ENCODE results near the gene EOLA2. TPM values are rescaled to one million over a fixed set of nuclear protein-coding genes. Genes with fewer than 3 reads are reported as not detected.
"Not testable (repeated sequence)": the region's sequence is repeated elsewhere in the genome, so short reads cannot be mapped to it uniquely, and the experiment has no call there.

EOLA2 gene
- total RNA-seq, 1 donor from 2014 or later: 53.0 TPM

GRCh38 chrX:149903889-149904748 lies 34.2 kb downstream of the EOLA2 start:
- no peak overlapping the region for H3K27ac Mint-ChIP-seq (ENCODE audit: unreplicated experiment)
- no peak for TF ChIP-seq CTCF (IDR thresholded peaks at IDR 0.05; ENCODE audit: partially characterized antibody, unreplicated experiment)
- H3K27me3 Mint-ChIP-seq (ENCODE audit: unreplicated experiment): no peaks in the 10 kb centered on the region
- no peaks in the 10 kb centered on the region for H3K9me3 Mint-ChIP-seq (ENCODE audit: unreplicated experiment)
- H3K4me3 Mint-ChIP-seq (ENCODE audit: unreplicated experiment): no peak overlapping the region
- H3K4me1 Mint-ChIP-seq (ENCODE audit: low read depth, unreplicated experiment): peaks cover 2% of the 10 kb centered on the region
- H3K36me3 Mint-ChIP-seq (ENCODE audit: unreplicated experiment): no peaks in the 10 kb centered on the region
- DNase-seq: no peak

- DNase-seq: no peak
- Mint-ChIP-seq H3K9me3 (ENCODE audit: unreplicated experiment) (no peaks in the 10 kb centered on the region), H3K27ac (ENCODE audit: unreplicated experiment) (no peak overlapping the region), H3K4me3 (ENCODE audit: unreplicated experiment) (no peak overlapping the region), H3K36me3 (ENCODE audit: unreplicated experiment) (no peaks in the 10 kb centered on the region), H3K27me3 (ENCODE audit: unreplicated experiment) (peaks cover 2% of the 10 kb centered on the region), H3K4me1 (ENCODE audit: low read depth, unreplicated experiment) (no peaks in the 10 kb centered on the region)
- no peak for TF ChIP-seq CTCF (IDR thresholded peaks at IDR 0.05; ENCODE audit: partially characterized antibody, unreplicated experiment)
Measured at GRCh38 chrX:149898554-149898953, 39.7 kb downstream of the EOLA2 start.

GRCh38 chrX:149890828-149891227 lies 47.5 kb downstream of the EOLA2 start:
- H3K36me3 Mint-ChIP-seq (ENCODE audit: unreplicated experiment); DNase-seq; H3K27me3 Mint-ChIP-seq (ENCODE audit: unreplicated experiment); H3K9me3 Mint-ChIP-seq (ENCODE audit: unreplicated experiment); H3K4me3 Mint-ChIP-seq (ENCODE audit: unreplicated experiment); H3K4me1 Mint-ChIP-seq (ENCODE audit: low read depth, unreplicated experiment); H3K27ac Mint-ChIP-seq (ENCODE audit: unreplicated experiment): not testable (repeated sequence)

Other genes starting within 250 kb of the EOLA2 start
- gene MAGEA11, start 226.4 kb downstream of the EOLA2 start, total RNA-seq (ENCODE audit: unreplicated experiment): not detected
- 1.8 TPM for gene HSFX1, start 164.4 kb downstream of the EOLA2 start, total RNA-seq (ENCODE audit: unreplicated experiment)
- gene MAGEA9, start 156.6 kb downstream of the EOLA2 start, total RNA-seq (ENCODE audit: unreplicated experiment): not detected
- gene MAGEA8, start 57.3 kb downstream of the EOLA2 start, total RNA-seq (ENCODE audit: unreplicated experiment): not detected
- gene HSFX4, start 8.9 kb downstream of the EOLA2 start, total RNA-seq (ENCODE audit: unreplicated experiment): not detected

All from glutamatergic neuron (in vitro differentiated cells).